Gastroesophageal sphincter (tissue), 3 donors: ENCODE measurements around the gene LDB2.

ENCODE experiments used
- CTCF ChIP-seq, 4 experiments: fragments of 200-600 bp in 2 of 4; fragments of 450-650 bp in 2 of 4; sonication (generic) in 1 of 4; IDR thresholded peaks; one replicate each; pipeline ENCODE4 v1.5.1; 2017 to 2019; ENCODE audit warnings: antibody characterized with exemption in 4 of 4, mild to moderate bottlenecking in 2 of 4, moderate library complexity in 2 of 4
- EP300 ChIP-seq: sonication (generic); formaldehyde crosslinking; IDR thresholded peaks from one replicate; pipeline ENCODE4 v1.6.1; 2017; ENCODE audit warnings: antibody characterized with exemption, mild to moderate bottlenecking

GRCh38 chr4:16693641-16694040 lies 204.8 kb downstream of the LDB2 start:
- TF ChIP-seq EP300 (no peak), CTCF (IDR thresholded peaks at IDR 0.05) (no peak)
